HG02884 (cell line): ENCODE measurements around the gene SLC25A23.

Experiments used
- ATAC-seq: cut with Tn5 transposase; IDR thresholded peaks from one replicate; pipeline ENCODE4 v1.9.1; 2021; ENCODE audit warnings: mild to moderate bottlenecking, moderate library complexity; ENCODE audit not compliant: unreplicated experiment

SLC25A23 gene

GRCh38 chr19:6425732-6426620, 33.6 kb downstream of the SLC25A23 start:
- no peak for ATAC-seq

- peak; percentile 88 for ATAC-seq
These were observed 34.5 kb downstream of the SLC25A23 start for GRCh38 chr19:6424939-6425731.

GRCh38 chr19:6424195-6424938, 35.2 kb downstream of the SLC25A23 start, which contains the start of gene KHSRP:
Gene KHSRP (minus strand): TSS chr19:6424811. CDS start chr19:6424701, 110 bp downstream.
- no peak for ATAC-seq

GRCh38 chr19:6423499-6424194, 35.9 kb downstream of the SLC25A23 start:
- no peak for ATAC-seq

GRCh38 chr19:6421075-6422014, 38.2 kb downstream of the SLC25A23 start:
- no peak for ATAC-seq

- no peak for ATAC-seq
These were observed 41.0 kb downstream of the SLC25A23 start for GRCh38 chr19:6418562-6418932.

GRCh38 chr19:6417713-6418561, 41.7 kb downstream of the SLC25A23 start:
- no peak for ATAC-seq

- no peak for ATAC-seq
These were observed 42.8 kb downstream of the SLC25A23 start for GRCh38 chr19:6416658-6417405.

GRCh38 chr19:6415591-6416190, 43.9 kb downstream of the SLC25A23 start:
- ATAC-seq, result no peak

GRCh38 chr19:6414793-6415590, 44.6 kb downstream of the SLC25A23 start:
- no peak for ATAC-seq

GRCh38 chr19:6413721-6414643, 45.6 kb downstream of the SLC25A23 start:
- no peak for ATAC-seq

GRCh38 chr19:6413291-6413690, 46.3 kb downstream of the SLC25A23 start:
- no peak for ATAC-seq

- ATAC-seq, result no peak
These were observed 47.0 kb downstream of the SLC25A23 start for GRCh38 chr19:6412447-6413091.

- ATAC-seq, result no peak
These were observed 47.5 kb downstream of the SLC25A23 start for GRCh38 chr19:6412061-6412446.

- ATAC-seq, result no peak
These were observed 50.2 kb downstream of the SLC25A23 start for GRCh38 chr19:6409346-6409745.
